ENCODE data around the gene PDE7B. TPM values are rescaled to one million over a fixed set of nuclear protein-coding genes. Genes with fewer than 3 reads are reported as not detected.

The PDE7B gene
- total and polyA plus RNA-seq, 2 donors (not counting 1 experiment from before 2014, with no cell fraction given), result 2.6 to 7.5 TPM

- no CpG with 5 or more reads among the region's 4 CpGs for WGBS (ENCODE audit: insufficient coverage)
- no peaks in the 10 kb centered on the region for H3K4me1 ChIP-seq (ENCODE audit: control insufficient read depth in 2 of 2, insufficient read depth in 2 of 2, low read length in 2 of 2)
- no peak overlapping the region for H3K4me3 Mint-ChIP-seq
- ATAC-seq (ENCODE audit: low read depth), result no peak
- H3K27me3 Mint-ChIP-seq, result peaks cover 28% of the 10 kb centered on the region
- no peak overlapping the region for H3K9ac ChIP-seq (ENCODE audit: low read length)
- H3K9me3 Mint-ChIP-seq (ENCODE audit: insufficient read depth), result no peaks in the 10 kb centered on the region
- no peaks in the 10 kb centered on the region for H3K4me1 Mint-ChIP-seq
- POLR2A ChIA-PET, result no interaction called here
- TF ChIP-seq CTCF (IDR thresholded peaks at IDR 0.05), result no peak
- TF ChIP-seq EZH2 (IDR thresholded peaks at IDR 0.05; ENCODE audit: borderline replicate concordance, insufficient read depth, low read depth, low read length, poor library complexity, severe bottlenecking), result no peak
- H3K27ac Mint-ChIP-seq, result no peak overlapping the region
- no peak overlapping the region for H3K4me3 ChIP-seq (ENCODE audit: control extremely low read depth in 1 of 5, extremely low read depth in 1 of 5, insufficient read depth in 1 of 5, low read depth in 2 of 5, low read length in 4 of 5)
- peaks cover 0 to 6% (median under 1%) of the 10 kb centered on the region in 4 experiments for H3K27me3 ChIP-seq (replicated peaks in 1 of 4; ENCODE audit: control extremely low read depth in 1 of 4, control insufficient read depth in 3 of 4, insufficient read depth in 4 of 4, low read length in 3 of 4)
- no peaks in the 10 kb centered on the region for H3K79me2 ChIP-seq (ENCODE audit: control insufficient read depth, insufficient read depth, low read length)
- H3K27ac ChIP-seq (ENCODE audit: low read length in 2 of 2), result no peak overlapping the region
- no peaks in the 10 kb centered on the region for H3K36me3 ChIP-seq (replicated peaks in 1 of 2; ENCODE audit: control extremely low read depth in 1 of 2, control insufficient read depth in 1 of 2, extremely low read depth in 1 of 2, insufficient read depth in 2 of 2, low read length in 1 of 2)
- no peak overlapping the region for H2AFZ ChIP-seq (ENCODE audit: insufficient read depth, low read depth, low read length, poor library complexity, severe bottlenecking)
- intact Hi-C loops (cut with micrococcal nuclease), result no loop called here
- no peak overlapping the region for H3K4me2 ChIP-seq (replicated peaks; ENCODE audit: low read depth, low read length, poor library complexity, severe bottlenecking)
- CTCF ChIA-PET, result no interaction called here
- H4K20me1 ChIP-seq (ENCODE audit: control insufficient read depth, insufficient read depth, low read length, poor library complexity, severe bottlenecking), result no peaks in the 10 kb centered on the region
- H3K9me3 ChIP-seq (ENCODE audit: control extremely low read depth in 1 of 3, control insufficient read depth in 2 of 3, insufficient read depth in 1 of 3, low read length in 2 of 3), result no peaks in the 10 kb centered on the region
- no peak for DNase-seq
These were observed 12.4 kb upstream of the PDE7B start for GRCh38 chr6:135839121-135839520.

DNA sequence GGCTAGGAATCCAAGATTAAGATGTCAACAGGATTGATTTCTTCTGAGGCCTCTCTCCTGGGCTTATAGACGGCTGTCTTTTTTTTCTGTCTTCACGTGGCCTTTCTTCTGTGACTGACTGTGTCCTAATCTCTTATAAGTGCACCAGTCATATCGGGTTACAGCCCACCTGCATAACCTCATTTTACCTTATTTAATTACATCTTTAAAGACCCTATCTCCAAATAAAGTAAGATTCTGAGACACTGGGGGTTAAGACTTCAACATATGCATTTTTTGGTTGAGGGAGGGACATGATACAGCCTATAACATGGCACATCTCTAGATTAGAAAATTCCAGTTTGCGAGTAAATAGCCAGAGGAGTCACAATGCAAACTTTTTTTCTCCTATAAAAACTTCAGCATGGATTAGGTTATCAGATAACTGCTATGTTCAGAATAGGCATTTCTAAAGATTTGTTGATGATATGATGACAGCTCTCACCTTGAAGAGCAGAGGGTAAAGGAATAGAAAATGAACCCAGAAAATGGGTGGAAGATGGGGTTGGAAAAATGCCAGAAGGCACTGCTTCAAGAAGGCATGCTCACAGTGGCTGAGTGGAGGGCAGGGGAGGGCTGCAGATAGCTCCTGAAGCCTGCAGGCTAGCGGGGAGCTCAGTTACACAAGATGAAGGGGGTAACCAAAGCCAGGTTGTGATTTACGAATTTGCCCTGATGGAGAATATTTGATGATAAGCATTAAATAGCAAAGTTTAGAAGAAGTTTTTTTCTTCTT lies 8.7 kb upstream of the PDE7B start:
- ChIA-PET POLR2A (no interaction called here), CTCF (interaction anchor here (1.3 kb wide), 1 partner anchor 67 kb away, joined by 4 read pairs; no protein-coding TSS in a partner anchor)
- H3K27ac Mint-ChIP-seq, result no peak overlapping the region
- no peaks in the 10 kb centered on the region for H3K9me3 Mint-ChIP-seq (ENCODE audit: insufficient read depth)
- Histone ChIP-seq H3K4me2 (replicated peaks; ENCODE audit: low read depth, low read length, poor library complexity, severe bottlenecking) (no peak overlapping the region), H3K4me3 (ENCODE audit: control extremely low read depth in 1 of 5, extremely low read depth in 1 of 5, insufficient read depth in 1 of 5, low read depth in 2 of 5, low read length in 4 of 5) (no peak overlapping the region), H3K4me1 (ENCODE audit: control insufficient read depth in 2 of 2, insufficient read depth in 2 of 2, low read length in 2 of 2) (no peaks in the 10 kb centered on the region), H2AFZ (ENCODE audit: insufficient read depth, low read depth, low read length, poor library complexity, severe bottlenecking) (no peak overlapping the region), H3K79me2 (ENCODE audit: control insufficient read depth, insufficient read depth, low read length) (no peaks in the 10 kb centered on the region), H3K9ac (ENCODE audit: low read length) (no peak overlapping the region), H4K20me1 (ENCODE audit: control insufficient read depth, insufficient read depth, low read length, poor library complexity, severe bottlenecking) (no peaks in the 10 kb centered on the region), H3K36me3 (replicated peaks in 1 of 2; ENCODE audit: control extremely low read depth in 1 of 2, control insufficient read depth in 1 of 2, extremely low read depth in 1 of 2, insufficient read depth in 2 of 2, low read length in 1 of 2) (no peaks in the 10 kb centered on the region), H3K9me3 (ENCODE audit: control extremely low read depth in 1 of 3, control insufficient read depth in 2 of 3, insufficient read depth in 1 of 3, low read length in 2 of 3) (no peaks in the 10 kb centered on the region), H3K27ac (ENCODE audit: low read length in 2 of 2) (no peak overlapping the region), H3K27me3 (replicated peaks in 1 of 4; ENCODE audit: control extremely low read depth in 1 of 4, control insufficient read depth in 3 of 4, insufficient read depth in 4 of 4, low read length in 3 of 4) (peaks cover 0 to 4% (median 0%) of the 10 kb centered on the region in 4 experiments)
- 88% methylated on average over 3 of the region's 6 CpGs for WGBS (ENCODE audit: insufficient coverage)
- H3K27me3 Mint-ChIP-seq, result peaks cover 12% of the 10 kb centered on the region
- TF ChIP-seq CTCF (IDR thresholded peaks at IDR 0.05) (no peak), EZH2 (IDR thresholded peaks at IDR 0.05; ENCODE audit: borderline replicate concordance, insufficient read depth, low read depth, low read length, poor library complexity, severe bottlenecking) (no peak)
- no peak overlapping the region for H3K4me3 Mint-ChIP-seq
- no peak for ATAC-seq (ENCODE audit: low read depth)
- no peaks in the 10 kb centered on the region for H3K4me1 Mint-ChIP-seq
- no peak for DNase-seq
- intact Hi-C loops (cut with micrococcal nuclease), result no loop called here
